Thyroid gland (tissue), 4 donors: Measurements from ENCODE around the gene SLC1A5. TPM values are rescaled to one million over a fixed set of nuclear protein-coding genes. Genes with fewer than 3 reads are reported as not detected.
A peak's percentile ranks its signal among the peaks of the same experiment; 100 is the strongest.

Source experiments
- DNase-seq, 2 donors: peaks; one replicate each; pipeline ENCODE4 v3.0.0-alpha.2; 2019
- H3K27ac ChIP-seq, 3 donors: fragments of 200-600 bp; sonication (generic); 1 replicate in 2 of 3; 2 replicates in 1 of 3; pipeline ENCODE4 v1.5.1; 2016 to 2019; ENCODE audit warnings: mild to moderate bottlenecking in 1 of 3, moderate library complexity in 1 of 3
- H3K27me3 ChIP-seq: fragments of 200-600 bp; sonication (generic); one replicate; pipeline ENCODE4 v1.5.1; 2019
- H3K36me3 ChIP-seq, 2 donors: fragments of 200-600 bp; sonication (generic); one replicate each; pipeline ENCODE4 v1.5.1; 2016 to 2019
- H3K4me1 ChIP-seq, 2 donors: fragments of 200-600 bp; sonication (generic); one replicate each; pipeline ENCODE4 v1.5.1; 2017 to 2019
- H3K4me3 ChIP-seq, 3 donors: fragments of 200-600 bp; sonication (generic); replicated peaks in 1 of 3; 1 replicate in 2 of 3; 2 replicates in 1 of 3; pipeline ENCODE4 v1.5.1; 2016; ENCODE audit warnings: mild to moderate bottlenecking in 1 of 3
- H3K9me3 ChIP-seq: fragments of 200-600 bp; sonication (generic); one replicate; pipeline ENCODE4 v1.5.1; 2017
- POLR2A ChIP-seq, 2 donors: fragments of 450-650 bp; IDR thresholded peaks; one replicate each; pipeline ENCODE4 v1.6.1; 2017; ENCODE audit warnings: antibody characterized with exemption in 2 of 2, mild to moderate bottlenecking in 2 of 2, moderate library complexity in 1 of 2
- WGBS, 2 donors: methylation state at CpG; one replicate each; pipeline ENCODE4 v1.1.5; 2017; 5-methylcytosine and 5-hydroxymethylcytosine counted together
- intact Hi-C: fragments of 100-400 bp; cut with DNase I; formaldehyde crosslinking; loops from one replicate; pipeline ENCODE4 v1.15.1; 2023
- total RNA-seq, 4 donors: library from RNA; depleted of rRNA; stranded (reverse); fragments of >200 nt; gene quantifications; one replicate each; pipeline ENCODE4 v1.2.3, GENCODE V29; 2016
- TF ChIP-seq, protein P1 (sequence below), 6 experiments: fragments of 200-600 bp in 3 of 6; fragments of 450-650 bp in 3 of 6; sonication (generic) in 3 of 6; IDR thresholded peaks; one replicate each; pipeline ENCODE4 v1.5.1; 2016 to 2019; ENCODE audit warnings: antibody characterized with exemption in 6 of 6, mild to moderate bottlenecking in 2 of 6, inconsistent platforms in 1 of 6, moderate library complexity in 1 of 6

Gene SLC1A5
- total RNA-seq, 4 donors from 2014 or later: 9.3 to 18.5 (median 11.8) TPM

DNA sequence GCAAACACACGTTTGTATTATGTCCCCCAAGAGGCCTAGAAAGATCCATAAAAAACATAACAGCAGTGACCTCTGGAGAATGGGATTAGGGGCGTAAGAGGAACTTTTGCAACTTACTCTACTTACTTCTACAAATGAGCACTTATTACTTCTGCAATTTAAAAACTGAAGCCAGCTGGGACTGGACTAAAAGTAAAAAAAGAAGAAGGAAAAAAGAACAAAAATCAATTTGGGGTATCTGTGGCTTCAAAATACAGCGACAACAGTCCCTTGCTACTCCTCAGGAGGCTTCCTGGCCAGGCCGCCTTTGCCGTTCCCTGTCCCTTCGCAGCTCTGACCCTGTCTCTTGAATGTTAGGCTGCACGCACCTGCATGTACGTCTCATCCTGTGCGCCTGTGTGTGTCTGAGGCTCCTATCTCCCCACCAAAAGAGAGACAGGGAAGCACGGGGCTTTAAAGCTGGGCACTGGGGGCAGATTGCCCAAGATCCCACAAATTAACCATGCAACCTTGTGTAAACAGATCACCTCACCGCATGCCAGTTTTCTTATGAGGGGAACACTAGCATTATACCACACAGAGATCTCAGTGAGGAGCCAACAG is 54.6 kb downstream of the SLC1A5 start:
- DNase-seq: no peak
- no peak for TF ChIP-seq POLR2A (IDR thresholded peaks at IDR 0.05)
- TF ChIP-seq, protein P1, sequence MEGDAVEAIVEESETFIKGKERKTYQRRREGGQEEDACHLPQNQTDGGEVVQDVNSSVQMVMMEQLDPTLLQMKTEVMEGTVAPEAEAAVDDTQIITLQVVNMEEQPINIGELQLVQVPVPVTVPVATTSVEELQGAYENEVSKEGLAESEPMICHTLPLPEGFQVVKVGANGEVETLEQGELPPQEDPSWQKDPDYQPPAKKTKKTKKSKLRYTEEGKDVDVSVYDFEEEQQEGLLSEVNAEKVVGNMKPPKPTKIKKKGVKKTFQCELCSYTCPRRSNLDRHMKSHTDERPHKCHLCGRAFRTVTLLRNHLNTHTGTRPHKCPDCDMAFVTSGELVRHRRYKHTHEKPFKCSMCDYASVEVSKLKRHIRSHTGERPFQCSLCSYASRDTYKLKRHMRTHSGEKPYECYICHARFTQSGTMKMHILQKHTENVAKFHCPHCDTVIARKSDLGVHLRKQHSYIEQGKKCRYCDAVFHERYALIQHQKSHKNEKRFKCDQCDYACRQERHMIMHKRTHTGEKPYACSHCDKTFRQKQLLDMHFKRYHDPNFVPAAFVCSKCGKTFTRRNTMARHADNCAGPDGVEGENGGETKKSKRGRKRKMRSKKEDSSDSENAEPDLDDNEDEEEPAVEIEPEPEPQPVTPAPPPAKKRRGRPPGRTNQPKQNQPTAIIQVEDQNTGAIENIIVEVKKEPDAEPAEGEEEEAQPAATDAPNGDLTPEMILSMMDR (IDR thresholded peaks at IDR 0.05): no peak
- Histone ChIP-seq H3K4me1 (peaks cover 0 to 6% of the 10 kb centered on the region in 2 donors), H3K27me3 (no peaks in the 10 kb centered on the region), H3K4me3 (no peak overlapping the region), H3K27ac (no peak overlapping the region), H3K36me3 (peaks cover 54 to 57% of the 10 kb centered on the region in 2 donors), H3K9me3 (no peaks in the 10 kb centered on the region)
- 88% methylated on average over 11 of the region's 11 CpGs for WGBS, 2 donors
- intact Hi-C loops: loop anchor here (10.0 kb wide), 1 partner anchor 119 kb away; no protein-coding TSS in a partner anchor

GRCh38 chr19:46732966-46733689 is 55.3 kb downstream of the SLC1A5 start:
- Histone ChIP-seq H3K27me3 (no peaks in the 10 kb centered on the region), H3K36me3 (peaks cover 57 to 60% of the 10 kb centered on the region in 2 donors), H3K27ac (no peak overlapping the region), H3K4me3 (no peak overlapping the region), H3K9me3 (no peaks in the 10 kb centered on the region), H3K4me1 (peaks cover 0 to 6% of the 10 kb centered on the region in 2 donors)
- DNase-seq: no peak
- 78 to 83% methylated on average over 22 to 23 of the region's 23 CpGs for WGBS, 2 donors
- TF ChIP-seq, protein P1 (IDR thresholded peaks at IDR 0.05): no peak
- TF ChIP-seq POLR2A (IDR thresholded peaks at IDR 0.05): no peak
- intact Hi-C loops: loop anchor here (10.0 kb wide), 1 partner anchor 118 kb away; no protein-coding TSS in a partner anchor

DNA sequence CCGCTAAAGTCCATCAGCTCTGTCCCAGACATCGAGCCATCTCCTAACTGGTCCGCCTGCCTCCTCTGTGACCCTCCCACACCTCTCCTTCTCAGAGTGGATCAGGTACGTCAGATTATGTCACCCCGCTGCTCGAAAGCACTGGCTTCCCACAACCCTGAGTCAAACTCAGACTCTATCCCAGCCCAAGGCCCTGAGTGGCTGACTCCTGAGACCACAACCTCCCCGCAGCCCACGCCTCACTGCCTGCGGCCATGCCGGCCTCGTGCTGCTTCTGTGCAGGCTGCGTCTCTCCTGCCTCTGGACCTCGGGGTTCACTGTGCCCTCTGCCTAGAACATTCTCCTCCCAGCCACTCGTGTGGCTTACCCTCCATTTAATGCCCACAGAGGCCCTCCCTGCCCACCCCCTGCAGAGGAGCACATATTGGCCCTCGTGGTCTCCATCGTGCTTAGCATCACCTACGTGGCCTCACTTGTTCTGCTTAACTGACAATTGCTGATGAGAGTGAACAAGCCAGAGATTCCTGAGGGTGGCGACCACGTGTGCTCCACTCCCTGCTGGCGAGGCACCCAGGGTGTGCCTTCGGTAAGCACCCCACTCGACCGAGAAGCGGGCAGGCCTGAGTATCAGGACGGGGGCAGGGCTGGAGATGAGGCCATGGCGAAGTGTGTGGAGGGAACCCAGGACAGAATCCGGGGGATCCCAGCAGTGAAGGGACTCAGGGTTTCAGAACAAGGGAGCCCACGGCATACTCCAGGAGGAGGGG is 56.0 kb downstream of the SLC1A5 start:
- H3K36me3 ChIP-seq: peaks cover 58 to 62% of the 10 kb centered on the region in 2 donors

GRCh38 chr19:46731584-46731983 is 56.8 kb downstream of the SLC1A5 start:
- H3K4me1 ChIP-seq: peaks cover 0 to under 1% of the 10 kb centered on the region in 2 donors

More for the DNA sequence above, 56.0 kb downstream of the SLC1A5 start:
- Histone ChIP-seq H3K27me3 (no peaks in the 10 kb centered on the region), H3K27ac (no peak overlapping the region), H3K9me3 (no peaks in the 10 kb centered on the region), H3K4me1 (peaks cover 0 to 6% of the 10 kb centered on the region in 2 donors), H3K4me3 (no peak overlapping the region)
- TF ChIP-seq, protein P1 (IDR thresholded peaks at IDR 0.05): no peak
- no peak for TF ChIP-seq POLR2A (IDR thresholded peaks at IDR 0.05)
- WGBS, 2 donors: 63 to 88% methylated on average over 24 to 28 of the region's 28 CpGs
- peak; percentile 24 to 83 for DNase-seq
- intact Hi-C loops: loop anchor here (10.0 kb wide), 1 partner anchor 118 kb away; no protein-coding TSS in a partner anchor

More at GRCh38 chr19:46731584-46731983, 56.8 kb downstream of the SLC1A5 start:
- Histone ChIP-seq H3K36me3 (peaks cover 60 to 66% of the 10 kb centered on the region in 2 donors), H3K27ac (no peak overlapping the region), H3K9me3 (no peaks in the 10 kb centered on the region), H3K27me3 (no peaks in the 10 kb centered on the region), H3K4me3 (no peak overlapping the region)
- WGBS, 2 donors: 85 to 88% methylated on average over 14 of the region's 14 CpGs
- intact Hi-C loops: loop anchor here (10.0 kb wide), 1 partner anchor 117 kb away; no protein-coding TSS in a partner anchor
- no peak for DNase-seq
- no peak for TF ChIP-seq POLR2A (IDR thresholded peaks at IDR 0.05)
- TF ChIP-seq, protein P1 (IDR thresholded peaks at IDR 0.05): no peak
